CD4-positive, alpha-beta T cell (primary cell): ENCODE results near the gene INSL4. TPM values are rescaled to one million over a fixed set of nuclear protein-coding genes. Genes with fewer than 3 reads are reported as not detected.

Source experiments
- ATAC-seq: fragments of 200-7000 bp; cut with Tn5 transposase; one replicate; pipeline ENCODE4 v1.10.0; 2022; ENCODE audit warnings: mild to moderate bottlenecking; ENCODE audit not compliant: poor library complexity
- CTCF ChIA-PET: fragments of 350-600 bp; sonication (Branson Sonifier 250); formaldehyde crosslinking; loops from one replicate; lab custom pipeline; 2021; ENCODE audit warnings: antibody characterized with exemption, inconsistent platforms; lab: Charles Lee
- POLR2A ChIA-PET: fragments of 350-600 bp; sonication (Branson Sonifier 250); formaldehyde crosslinking; loops from one replicate; lab custom pipeline; 2021; ENCODE audit warnings: antibody characterized with exemption, inconsistent platforms; lab: Charles Lee
- DNase-seq, 14 experiments: peaks; one replicate each; pipeline ENCODE4 v3.0.0-alpha.2; 2013 to 2020; ENCODE audit warnings: mixed read lengths in 2 of 14
- H3K27ac ChIP-seq, 2 donors: one replicate each; pipeline versions ENCODE4 v1.5.1 to v1.7.0; 2013; ENCODE audit warnings: low read length in 2 of 2, low read depth in 1 of 2, mild to moderate bottlenecking in 1 of 2
- H3K27me3 ChIP-seq, 2 experiments: 1 replicate in 1 of 2; 2 replicates in 1 of 2; pipeline versions ENCODE4 v1.6.1 to v1.7.0; 2013; ENCODE audit warnings: low read length in 2 of 2, control low read depth in 1 of 2, mild to moderate bottlenecking in 1 of 2, moderate library complexity in 1 of 2; ENCODE audit not compliant: insufficient read depth in 2 of 2, control insufficient read depth in 1 of 2
- H3K36me3 ChIP-seq: one replicate; pipeline ENCODE4 v1.6.1; 2013; ENCODE audit warnings: low read length, control low read depth; ENCODE audit not compliant: insufficient read depth
- H3K4me1 ChIP-seq: one replicate; pipeline ENCODE4 v1.6.1; 2013; ENCODE audit warnings: low read length, control low read depth; ENCODE audit not compliant: insufficient read depth
- H3K4me3 ChIP-seq: one replicate; pipeline ENCODE4 v1.5.1; 2013; ENCODE audit warnings: mild to moderate bottlenecking, low read length, moderate library complexity
- H3K9me3 ChIP-seq, 2 experiments: 1 replicate in 1 of 2; 2 replicates in 1 of 2; pipeline versions ENCODE4 v1.6.1 to v1.7.0; 2013; ENCODE audit warnings: low read length in 2 of 2, mild to moderate bottlenecking in 2 of 2, control low read depth in 1 of 2, moderate library complexity in 1 of 2; ENCODE audit not compliant: control insufficient read depth in 1 of 2, insufficient read depth in 1 of 2
- H3K27ac Mint-ChIP-seq: one replicate; pipeline ENCODE4 v1.8.0; 2020; ENCODE audit warnings: mixed read lengths
- H3K27me3 Mint-ChIP-seq: one replicate; pipeline ENCODE4 v1.8.0; 2021; ENCODE audit warnings: mixed read lengths
- H3K36me3 Mint-ChIP-seq: one replicate; pipeline ENCODE4 v1.8.0; 2021; ENCODE audit warnings: low read depth, mixed read lengths
- H3K4me1 Mint-ChIP-seq: one replicate; pipeline ENCODE4 v1.8.0; 2021; ENCODE audit warnings: low read depth, mixed read lengths
- H3K4me3 Mint-ChIP-seq: one replicate; pipeline ENCODE4 v1.8.0; 2020; ENCODE audit warnings: mild to moderate bottlenecking, mixed read lengths
- H3K9me3 Mint-ChIP-seq: one replicate; pipeline ENCODE4 v1.8.0; 2020; ENCODE audit warnings: mixed read lengths
- intact Hi-C, 2 experiments: fragments of 100-400 bp; cut with DNase I in 1 of 2; cut with micrococcal nuclease in 1 of 2; formaldehyde crosslinking; loops; one replicate each; pipeline versions ENCODE4 v1.15.1 to v1.9.0; 2023 to 2025; cut with DNase I, micrococcal nuclease
- total RNA-seq, 174 experiments: library from RNA in 2 of 174; stranded (reverse) in 2 of 174; gene quantifications; one replicate each; pipeline ENCODE4 v1.2.3 and lab custom pipeline; 2021 to 2026
- TF ChIP-seq, protein P1 (sequence below): fragments of 200-600 bp; IDR thresholded peaks from one replicate; pipeline ENCODE4 v1.8.0; 2022; ENCODE audit warnings: antibody characterized with exemption, mild to moderate bottlenecking

Gene INSL4
- total RNA-seq, 2 experiments from 2014 or later, result not detected

DNA sequence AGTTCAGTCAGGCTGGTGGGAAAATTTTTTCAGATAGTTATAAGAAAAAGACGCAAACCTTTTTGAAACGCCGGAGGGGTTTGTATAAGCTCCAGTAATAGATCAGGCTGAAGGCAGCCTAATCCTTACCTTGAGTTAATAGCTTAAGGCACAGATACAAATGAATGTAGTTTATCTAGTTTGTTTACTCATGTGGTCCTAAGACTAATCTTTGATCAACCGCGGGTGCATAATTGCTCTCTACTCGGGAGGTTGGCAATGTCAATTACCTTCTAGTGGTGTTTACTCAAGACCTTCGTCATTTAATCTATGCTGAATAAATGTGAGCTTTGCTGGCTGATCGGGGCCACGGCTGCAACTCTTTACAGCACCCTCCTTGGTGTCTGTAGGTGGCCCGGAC lies 665 bp upstream of the INSL4 start:
- ATAC-seq, result no peak
- Histone ChIP-seq H3K27ac (no peak overlapping the region), H3K9me3 (no peaks in the 10 kb centered on the region), H3K4me1 (no peaks in the 10 kb centered on the region), H3K4me3 (no peak overlapping the region), H3K36me3 (no peaks in the 10 kb centered on the region), H3K27me3 (no peaks in the 10 kb centered on the region)
- ChIA-PET CTCF (no interaction called here), POLR2A (no interaction called here)
- TF ChIP-seq, protein P1, sequence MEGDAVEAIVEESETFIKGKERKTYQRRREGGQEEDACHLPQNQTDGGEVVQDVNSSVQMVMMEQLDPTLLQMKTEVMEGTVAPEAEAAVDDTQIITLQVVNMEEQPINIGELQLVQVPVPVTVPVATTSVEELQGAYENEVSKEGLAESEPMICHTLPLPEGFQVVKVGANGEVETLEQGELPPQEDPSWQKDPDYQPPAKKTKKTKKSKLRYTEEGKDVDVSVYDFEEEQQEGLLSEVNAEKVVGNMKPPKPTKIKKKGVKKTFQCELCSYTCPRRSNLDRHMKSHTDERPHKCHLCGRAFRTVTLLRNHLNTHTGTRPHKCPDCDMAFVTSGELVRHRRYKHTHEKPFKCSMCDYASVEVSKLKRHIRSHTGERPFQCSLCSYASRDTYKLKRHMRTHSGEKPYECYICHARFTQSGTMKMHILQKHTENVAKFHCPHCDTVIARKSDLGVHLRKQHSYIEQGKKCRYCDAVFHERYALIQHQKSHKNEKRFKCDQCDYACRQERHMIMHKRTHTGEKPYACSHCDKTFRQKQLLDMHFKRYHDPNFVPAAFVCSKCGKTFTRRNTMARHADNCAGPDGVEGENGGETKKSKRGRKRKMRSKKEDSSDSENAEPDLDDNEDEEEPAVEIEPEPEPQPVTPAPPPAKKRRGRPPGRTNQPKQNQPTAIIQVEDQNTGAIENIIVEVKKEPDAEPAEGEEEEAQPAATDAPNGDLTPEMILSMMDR, result no peak
- peaks cover 5% of the 10 kb centered on the region for H3K27me3 Mint-ChIP-seq
- H3K9me3 Mint-ChIP-seq, result no peaks in the 10 kb centered on the region
- H3K4me3 Mint-ChIP-seq, result no peak overlapping the region
- intact Hi-C loops, result no loop called here
- no peaks in the 10 kb centered on the region for H3K4me1 Mint-ChIP-seq
- DNase-seq, result no peak
- no peak overlapping the region for H3K27ac Mint-ChIP-seq
- no peaks in the 10 kb centered on the region for H3K36me3 Mint-ChIP-seq

DNA sequence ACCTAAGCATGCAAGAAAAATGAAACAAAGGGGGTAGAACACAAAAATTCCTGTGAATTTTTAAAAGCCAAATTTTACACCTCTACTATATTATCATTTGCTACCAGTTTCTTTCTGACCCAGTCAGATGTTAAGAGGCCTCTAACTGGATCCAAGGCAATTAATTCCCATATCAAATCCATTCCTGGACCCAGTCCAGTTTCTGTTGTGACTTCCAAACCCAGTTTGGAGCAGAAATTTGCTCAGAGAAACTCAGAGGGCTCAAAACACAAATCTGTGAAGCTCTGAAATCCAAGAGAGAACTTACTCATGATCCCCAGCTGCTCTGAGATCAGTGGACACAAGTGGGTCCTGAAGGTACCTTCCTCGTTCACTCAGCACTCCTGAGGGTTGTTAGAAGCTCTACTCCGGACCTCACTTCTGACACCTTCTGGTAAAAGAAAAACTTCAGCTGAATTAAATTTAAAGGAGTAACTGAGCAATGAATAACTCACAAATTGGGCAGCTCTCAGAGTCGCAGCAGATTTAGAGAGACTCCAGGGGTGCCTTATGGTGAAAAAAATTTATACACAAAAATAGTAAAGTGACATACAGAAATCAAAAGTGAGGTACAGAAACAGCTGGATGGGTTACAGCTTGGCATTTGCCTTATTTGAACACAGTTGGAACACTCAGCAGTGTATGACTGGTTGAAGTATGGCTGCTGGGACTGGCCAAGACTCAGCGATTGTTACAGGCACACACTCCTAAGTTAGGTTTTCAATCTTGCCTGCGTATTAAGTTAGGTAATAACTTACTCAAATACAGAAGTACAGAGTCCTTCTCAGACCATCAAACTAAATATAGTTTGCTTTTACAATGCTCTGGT lies 32.4 kb downstream of the INSL4 start:
- no peak overlapping the region for H3K27ac ChIP-seq
- Mint-ChIP-seq H3K9me3 (no peaks in the 10 kb centered on the region), H3K4me3 (no peak overlapping the region), H3K27me3 (no peaks in the 10 kb centered on the region), H3K4me1 (peaks cover 14% of the 10 kb centered on the region), H3K27ac (no peak overlapping the region), H3K36me3 (no peaks in the 10 kb centered on the region)
- no peak overlapping the region for H3K4me3 ChIP-seq
- ChIA-PET POLR2A (no interaction called here), CTCF (no interaction called here)
- no peaks in the 10 kb centered on the region for H3K27me3 ChIP-seq
- DNase-seq (peak in 4 of 14 experiments; percentile 9 to 37 (median 18)), ATAC-seq (no peak)
- H3K4me1 ChIP-seq, result no peaks in the 10 kb centered on the region
- TF ChIP-seq, protein P1, result no peak
- H3K36me3 ChIP-seq, result no peaks in the 10 kb centered on the region
- intact Hi-C loops, result no loop called here
- no peaks in the 10 kb centered on the region for H3K9me3 ChIP-seq

DNA sequence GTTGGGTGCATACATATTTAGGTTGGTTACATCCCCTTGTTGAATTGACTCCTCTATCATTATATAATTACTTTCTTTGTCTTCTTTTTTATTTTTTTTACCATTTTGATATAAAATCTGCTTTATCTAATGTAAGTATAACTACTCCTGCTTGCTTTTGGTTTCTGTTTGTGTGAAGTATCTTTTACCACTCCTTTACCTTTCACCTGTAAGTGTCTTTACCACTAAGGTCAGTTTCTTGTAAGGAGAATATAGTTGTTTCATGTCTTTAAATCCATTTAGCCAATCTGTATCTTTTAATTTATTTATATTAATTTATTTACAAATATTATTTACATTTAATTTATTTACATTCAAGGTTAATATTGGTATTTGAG lies 33.0 kb downstream of the INSL4 start:
- H3K4me1 Mint-ChIP-seq, result peaks cover 14% of the 10 kb centered on the region
- Histone ChIP-seq H3K4me3 (no peak overlapping the region), H3K27me3 (no peaks in the 10 kb centered on the region), H3K9me3 (no peaks in the 10 kb centered on the region), H3K27ac (no peak overlapping the region), H3K36me3 (no peaks in the 10 kb centered on the region), H3K4me1 (no peaks in the 10 kb centered on the region)
- no peak overlapping the region for H3K27ac Mint-ChIP-seq
- intact Hi-C loops, result no loop called here
- H3K36me3 Mint-ChIP-seq, result no peaks in the 10 kb centered on the region
- POLR2A ChIA-PET, result no interaction called here
- no peaks in the 10 kb centered on the region for H3K27me3 Mint-ChIP-seq
- no peak for ATAC-seq
- CTCF ChIA-PET, result no interaction called here
- DNase-seq, result peak in 1 of 14 experiments; percentile 4
- TF ChIP-seq, protein P1, result no peak
- no peaks in the 10 kb centered on the region for H3K9me3 Mint-ChIP-seq
- no peak overlapping the region for H3K4me3 Mint-ChIP-seq
